SK-N-DZ (cell line): Measurements from ENCODE around the gene RFX2.

ENCODE experiments used
- DNase-seq: peaks from one replicate; pipeline ENCODE4 v3.0.0-alpha.2; 2015; ENCODE audit warnings: low spot score

The RFX2 gene

GRCh38 chr19:6103894-6104293 lies 6.4 kb downstream of the RFX2 start:
- no peak for DNase-seq

DNA sequence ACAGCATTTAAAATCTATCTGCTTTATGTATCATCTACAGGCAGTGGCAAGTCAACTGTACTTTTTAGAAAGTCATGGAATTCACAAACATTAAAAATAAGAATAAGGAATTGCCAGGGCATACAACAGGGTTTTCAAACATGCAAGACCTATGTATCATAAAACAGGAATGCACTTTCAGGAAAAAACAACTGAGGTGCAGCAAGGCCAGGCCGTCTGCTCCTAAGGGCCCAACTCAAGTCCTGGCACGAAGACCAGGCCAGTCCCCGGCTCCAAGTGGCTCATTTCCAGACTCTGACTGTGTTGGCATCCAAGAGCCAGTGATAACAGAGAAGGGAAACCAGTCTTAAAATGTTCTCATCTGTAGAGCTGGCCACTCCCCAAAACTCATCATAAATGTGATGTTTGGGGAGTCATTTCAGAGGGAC lies 7.1 kb downstream of the RFX2 start:
- DNase-seq: no peak

- DNase-seq: no peak
These were observed 8.3 kb downstream of the RFX2 start for GRCh38 chr19:6101991-6102390.

DNA sequence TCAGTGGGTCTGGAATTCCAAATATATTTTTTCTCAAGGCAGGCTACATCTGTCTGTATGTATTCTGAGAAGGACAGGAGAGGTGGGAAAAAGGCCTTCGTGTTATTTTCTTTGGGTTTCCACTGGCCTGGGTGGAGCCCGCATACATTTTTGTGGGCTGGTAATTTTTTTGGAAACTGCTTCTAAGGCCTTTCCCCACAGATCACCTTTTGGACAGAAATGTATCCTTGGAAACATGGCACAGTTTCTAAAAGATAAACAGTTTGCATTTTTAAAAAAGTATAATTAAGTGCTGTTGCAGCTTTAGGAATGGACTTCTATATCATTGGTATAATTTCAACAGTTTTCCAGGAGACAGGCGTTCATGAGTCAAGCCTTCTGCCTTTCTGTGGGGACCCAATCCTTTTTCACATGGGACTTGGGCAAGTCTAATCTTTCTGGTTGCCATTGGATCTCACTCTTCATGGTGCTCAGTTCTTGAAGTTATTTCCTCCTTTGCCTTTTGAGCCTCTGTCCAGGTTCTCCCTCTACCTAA lies 8.9 kb downstream of the RFX2 start:
- DNase-seq: no peak

GRCh38 chr19:6100284-6100915 lies 9.9 kb downstream of the RFX2 start:
- peak; percentile 32 for DNase-seq

DNA sequence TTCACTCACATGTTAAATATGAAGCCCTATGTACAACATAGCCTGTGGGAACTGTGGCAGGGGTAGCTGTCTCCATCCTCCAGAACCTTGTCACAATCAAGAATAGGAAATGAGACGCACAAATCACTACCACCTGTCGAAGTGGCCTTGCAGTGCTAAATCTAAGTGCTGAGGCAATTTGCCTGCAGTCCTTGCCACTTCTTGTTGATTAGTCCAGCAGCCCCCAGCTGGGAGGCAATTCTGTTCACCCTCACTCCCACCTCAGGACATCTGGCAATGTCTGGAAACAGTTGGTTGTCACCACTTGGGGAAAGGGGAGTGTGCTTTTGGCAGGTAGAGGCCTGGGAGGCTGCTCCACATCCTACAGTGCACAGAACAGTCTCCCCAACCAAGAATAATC lies 10.7 kb downstream of the RFX2 start:
- no peak for DNase-seq

GRCh38 chr19:6099033-6099432 lies 11.3 kb downstream of the RFX2 start:
- no peak for DNase-seq

- no peak for DNase-seq
These were observed 11.7 kb downstream of the RFX2 start for GRCh38 chr19:6098574-6098973.

GRCh38 chr19:6097911-6098310 lies 12.4 kb downstream of the RFX2 start:
- DNase-seq: no peak

- DNase-seq: no peak
These were observed 14.5 kb downstream of the RFX2 start for GRCh38 chr19:6095760-6096159.

DNA sequence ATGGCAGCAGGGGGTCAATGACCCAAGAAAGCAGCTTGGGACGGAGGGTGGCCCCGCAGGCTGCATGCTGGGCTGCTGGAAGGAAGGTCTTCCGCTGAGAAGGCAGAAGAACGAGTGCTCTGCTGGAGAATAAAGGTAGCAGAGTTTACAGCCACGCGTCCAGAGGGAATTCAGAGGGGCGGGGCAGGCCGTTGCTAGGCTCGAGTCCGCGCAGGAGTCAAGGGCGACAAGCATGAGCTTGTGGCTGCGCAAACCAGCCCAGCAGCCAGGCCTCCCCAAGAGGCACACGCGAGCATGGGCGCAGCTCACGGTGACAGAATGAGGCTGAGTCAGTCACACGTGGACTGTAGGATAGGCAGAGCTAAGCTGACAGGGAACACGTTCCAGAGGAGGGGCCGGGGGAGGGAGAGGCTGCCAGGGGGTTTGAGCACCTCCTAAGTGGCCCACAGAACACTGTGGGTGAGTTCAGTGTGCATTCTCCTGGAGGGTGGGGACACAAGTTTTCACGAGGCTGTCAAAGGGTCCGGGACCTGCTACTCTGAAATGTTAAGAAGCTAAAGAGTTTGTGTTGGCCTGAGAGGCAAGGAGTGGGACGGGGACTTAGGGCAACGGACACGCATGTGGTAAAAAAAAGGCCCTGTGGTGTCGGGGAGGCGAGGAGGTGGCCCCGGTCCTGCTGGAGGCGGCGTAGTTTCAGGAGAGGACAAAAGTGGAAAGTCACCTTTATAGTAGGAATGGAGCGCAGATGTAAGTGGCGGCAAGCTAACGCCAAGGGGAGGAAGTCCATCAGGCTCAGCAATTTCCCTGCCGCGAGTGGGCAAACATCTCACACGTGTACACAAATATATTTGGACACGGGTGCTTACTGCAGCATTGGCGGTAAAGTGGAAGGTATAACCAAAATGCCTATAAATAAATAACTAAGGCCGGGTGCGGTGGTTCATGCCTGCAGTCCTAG lies 17.7 kb downstream of the RFX2 start:
- peak; percentile 42 for DNase-seq

GRCh38 chr19:6091771-6092291 lies 18.5 kb downstream of the RFX2 start:
- no peak for DNase-seq

- no peak for DNase-seq
These were observed 19.7 kb downstream of the RFX2 start for GRCh38 chr19:6090634-6091033.

DNA sequence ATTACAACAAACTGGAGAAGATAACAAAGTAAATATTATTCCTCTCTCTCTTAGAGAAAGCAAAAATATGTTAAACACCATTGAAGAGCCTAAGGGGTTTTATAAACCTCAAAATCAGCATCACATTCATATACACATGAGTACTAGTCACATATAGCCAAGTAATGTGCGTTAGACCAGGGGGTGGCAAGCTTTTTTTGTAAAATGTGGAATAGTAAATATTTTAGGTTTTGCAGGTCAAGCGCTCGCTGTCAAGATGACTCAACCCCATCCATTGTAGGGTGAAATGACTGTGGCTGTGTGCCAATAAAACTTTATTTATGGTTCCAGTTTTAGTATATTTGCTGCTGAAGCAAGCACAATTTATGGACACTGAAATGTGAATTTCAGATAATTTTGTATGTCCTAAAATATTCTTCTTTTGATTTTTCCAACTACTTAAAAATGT lies 21.7 kb downstream of the RFX2 start:
- no peak for DNase-seq

DNA sequence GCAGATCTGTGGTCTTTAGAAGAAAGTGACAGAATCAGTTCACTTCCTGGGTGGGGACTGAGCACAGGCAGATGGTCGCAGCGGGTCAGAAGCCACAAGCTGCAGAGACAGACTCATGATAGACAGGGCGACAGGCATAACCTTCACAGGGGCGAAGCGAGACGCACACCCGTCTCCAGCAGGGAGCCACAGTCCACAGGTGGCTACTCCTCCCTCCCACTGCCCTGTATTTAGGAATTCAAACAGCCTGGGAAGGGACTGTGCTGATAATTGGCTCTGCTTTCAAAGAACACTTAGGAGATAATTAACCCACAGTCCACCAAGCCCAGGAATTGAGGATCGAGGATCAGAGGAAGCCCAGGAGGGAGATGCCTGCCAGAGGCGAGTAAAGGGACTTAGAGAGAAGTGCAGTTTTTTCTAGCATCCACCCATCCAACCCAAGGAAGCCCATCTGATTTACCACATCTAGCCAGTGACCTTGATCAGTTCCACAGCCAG lies 23.2 kb downstream of the RFX2 start:
- DNase-seq: no peak

GRCh38 chr19:6086068-6086788 lies 24.1 kb downstream of the RFX2 start:
- DNase-seq: no peak

DNA sequence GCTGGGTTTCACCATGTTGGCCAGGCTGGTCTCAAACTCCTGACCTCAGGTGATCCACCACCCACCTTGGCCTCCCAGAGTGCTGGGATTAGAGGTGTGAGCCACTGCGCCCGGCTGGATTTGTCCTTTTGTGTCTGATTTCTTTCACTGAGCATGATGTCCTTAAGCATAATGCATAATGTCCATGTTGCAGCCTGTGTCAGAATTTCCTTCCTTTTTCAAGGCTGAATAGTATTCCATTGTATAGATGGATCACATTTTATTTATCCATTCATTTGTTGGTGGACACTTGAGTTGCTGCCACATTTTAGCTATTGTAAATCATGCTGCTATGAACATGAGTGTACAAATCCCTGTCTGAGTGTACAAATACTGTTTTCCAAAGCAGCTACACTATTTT lies 25.5 kb downstream of the RFX2 start:
- no peak for DNase-seq

GRCh38 chr19:6079107-6079506 lies 31.2 kb downstream of the RFX2 start:
- DNase-seq: no peak

- DNase-seq: no peak
These were observed 32.2 kb downstream of the RFX2 start for GRCh38 chr19:6078068-6078467.

- no peak for DNase-seq
These were observed 33.4 kb downstream of the RFX2 start for GRCh38 chr19:6076675-6077463.

- no peak for DNase-seq
These were observed 34.0 kb downstream of the RFX2 start for GRCh38 chr19:6076291-6076665.
